ENCODE measurements around the gene ASAP3. TPM values are rescaled to one million over a fixed set of nuclear protein-coding genes. Genes with fewer than 3 reads are reported as not detected.

The ASAP3 gene
- total and polyA plus RNA-seq, 9 of the 15 experiments (the other 6 are each of a cell fraction or from before 2014, with no cell fraction given), result 1.7 to 31.2 (median 17.4) TPM

DNA sequence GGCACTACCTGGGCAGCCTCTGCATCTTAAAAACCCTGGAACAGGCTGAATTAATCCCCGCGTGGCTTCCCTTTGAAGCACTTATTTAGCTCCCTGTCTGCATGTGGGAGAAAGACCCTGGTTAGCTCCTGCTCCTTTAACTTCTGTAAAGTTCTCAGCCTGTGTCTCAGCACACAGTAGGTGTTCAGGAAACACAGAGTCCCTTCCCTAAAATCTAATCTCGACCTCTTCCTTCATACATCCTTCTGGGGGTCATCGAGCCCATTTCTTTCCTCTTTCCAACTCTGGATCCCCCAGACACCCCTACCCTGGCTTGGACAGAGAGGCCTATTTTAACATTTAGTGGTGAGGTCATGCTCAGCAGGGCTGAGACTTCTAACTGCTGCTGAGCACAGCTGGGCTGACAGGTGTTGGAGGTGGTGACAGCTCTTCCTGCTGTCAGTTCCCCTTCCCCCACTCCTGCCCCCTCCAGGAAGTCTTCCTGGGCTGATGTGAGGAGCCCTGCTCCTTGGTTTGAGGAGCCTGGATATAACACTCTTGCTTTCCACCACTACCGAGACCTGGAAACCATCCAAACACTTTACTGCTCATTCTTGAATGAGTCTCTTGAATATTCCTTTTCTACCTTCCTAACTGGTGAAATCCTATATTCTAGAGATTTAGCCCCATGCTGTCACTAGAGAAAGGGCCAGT, 41.7 kb upstream of the ASAP3 start (continued):
- TF ChIP-seq, protein P1, sequence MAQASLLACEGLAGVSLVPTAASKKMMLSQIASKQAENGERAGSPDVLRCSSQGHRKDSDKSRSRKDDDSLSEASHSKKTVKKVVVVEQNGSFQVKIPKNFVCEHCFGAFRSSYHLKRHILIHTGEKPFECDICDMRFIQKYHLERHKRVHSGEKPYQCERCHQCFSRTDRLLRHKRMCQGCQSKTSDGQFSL (CRISPR knock-in tag; IDR thresholded peaks at IDR 0.05), result 0 out of 2 replicates have a peak, but pooled peaks have one; percentile 20
- TF ChIP-seq, protein P1 (tag; IDR thresholded peaks at IDR 0.05), result no peak
- no peak for TF ChIP-seq KDM1A (IDR thresholded peaks at IDR 0.05)
- no peak for TF ChIP-seq SNIP1 (IDR thresholded peaks at IDR 0.05; ENCODE audit: low read depth)
- TF ChIP-seq ZNF23 (CRISPR knock-in tag; IDR thresholded peaks at IDR 0.05), result no peak
- no peak for TF ChIP-seq ZNF274 (IDR thresholded peaks at IDR 0.05; ENCODE audit: borderline replicate concordance, low read depth, low read length)
- TF ChIP-seq LCOR (CRISPR knock-in tag; IDR thresholded peaks at IDR 0.05), result no peak
- TF ChIP-seq ZNF174 (CRISPR knock-in tag; IDR thresholded peaks at IDR 0.05), result no peak
- TF ChIP-seq JUND (IDR thresholded peaks at IDR 0.05; ENCODE audit: borderline replicate concordance, low read depth, low read length), result 0 out of 2 replicates have a peak, but pooled peaks have one; percentile 6
- no peak for TF ChIP-seq JUND (tag; IDR thresholded peaks at IDR 0.05; ENCODE audit: borderline replicate concordance, low read depth, low read length)
- no peak for TF ChIP-seq PTRF (tag; IDR thresholded peaks at IDR 0.05)
- TF ChIP-seq ZNF586 (CRISPR knock-in tag; conservative IDR thresholded peaks at IDR 0.05), result no peak
- TF ChIP-seq GTF2F1 (IDR thresholded peaks at IDR 0.05; ENCODE audit: low read depth, low read length), result no peak
- TF ChIP-seq EP300 (IDR thresholded peaks at IDR 0.05; ENCODE audit: low read length), result no peak
- no peak for TF ChIP-seq ETV5 (CRISPR knock-in tag; IDR thresholded peaks at IDR 0.05; ENCODE audit: low read depth)
- TF ChIP-seq KDM2B (CRISPR knock-in tag; IDR thresholded peaks at IDR 0.05), result no peak
- TF ChIP-seq MCM2 (IDR thresholded peaks at IDR 0.05; ENCODE audit: low read depth), result no peak
- no peak for TF ChIP-seq MTA3 (IDR thresholded peaks at IDR 0.05; ENCODE audit: borderline replicate concordance)
- TF ChIP-seq, protein P2, sequence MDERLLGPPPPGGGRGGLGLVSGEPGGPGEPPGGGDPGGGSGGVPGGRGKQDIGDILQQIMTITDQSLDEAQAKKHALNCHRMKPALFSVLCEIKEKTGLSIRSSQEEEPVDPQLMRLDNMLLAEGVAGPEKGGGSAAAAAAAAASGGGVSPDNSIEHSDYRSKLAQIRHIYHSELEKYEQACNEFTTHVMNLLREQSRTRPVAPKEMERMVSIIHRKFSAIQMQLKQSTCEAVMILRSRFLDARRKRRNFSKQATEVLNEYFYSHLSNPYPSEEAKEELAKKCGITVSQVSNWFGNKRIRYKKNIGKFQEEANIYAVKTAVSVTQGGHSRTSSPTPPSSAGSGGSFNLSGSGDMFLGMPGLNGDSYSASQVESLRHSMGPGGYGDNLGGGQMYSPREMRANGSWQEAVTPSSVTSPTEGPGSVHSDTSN (CRISPR knock-in tag; IDR thresholded peaks at IDR 0.05; ENCODE audit: low read depth), result no peak
- TF ChIP-seq, protein P2 (tag; conservative IDR thresholded peaks at IDR 0.05; ENCODE audit: low read depth), result peak; percentile 60
- 0 out of 2 replicates have a peak, but pooled peaks have one; percentile 25 for TF ChIP-seq BCOR (IDR thresholded peaks at IDR 0.05)
- TF ChIP-seq PKNOX1 (IDR thresholded peaks at IDR 0.05), result peak; percentile 38; the same call in 1 of the 2 replicates
- TF ChIP-seq PHF20 (IDR thresholded peaks at IDR 0.05; ENCODE audit: partially characterized antibody), result no peak
- peak; percentile 38; the same call in 1 of the 2 replicates for TF ChIP-seq CBFA2T2 (conservative IDR thresholded peaks at IDR 0.05)
- no peak for TF ChIP-seq ZC3H11A (IDR thresholded peaks at IDR 0.05; ENCODE audit: low read depth, low read length)
- TF ChIP-seq MAFG (tag; conservative IDR thresholded peaks at IDR 0.05), result no peak
- TF ChIP-seq SLC30A9 (CRISPR knock-in tag; IDR thresholded peaks at IDR 0.05), result no peak
- TF ChIP-seq KLF13 (tag; IDR thresholded peaks at IDR 0.05; ENCODE audit: borderline replicate concordance, low read depth), result no peak
